A549 (cell line): ENCODE measurements around the gene SLC38A3. TPM values are rescaled to one million over a fixed set of nuclear protein-coding genes. Genes with fewer than 3 reads are reported as not detected.
A peak's percentile ranks its signal among the peaks of the same experiment; 100 is the strongest.

Experiments used
- ATAC-seq, 2 experiments: fragments of 200-7000 bp in 1 of 2; fragments of >200 bp in 1 of 2; cut with Nextera tagmentation in 1 of 2; cut with Tn5 transposase in 1 of 2; 3 replicates each; pipeline versions ENCODE4 v1.8.0 to v1.9.1; 2018 to 2020; ENCODE audit warnings: mild to moderate bottlenecking in 1 of 2, moderate library complexity in 1 of 2
- CTCF ChIA-PET: fragments of 300-600 bp; sonication (Branson Sonifier 250); formaldehyde crosslinking; extraction: SDS; loops from one replicate; lab custom pipeline; 2021; ENCODE audit warnings: antibody characterized with exemption, inconsistent platforms; lab: Yijun Ruan, JAX
- POLR2A ChIA-PET: fragments of 350-600 bp; formaldehyde crosslinking; extraction: SDS; loops from one replicate; lab custom pipeline; 2021; ENCODE audit warnings: antibody characterized with exemption, inconsistent platforms; lab: Yijun Ruan, JAX
- DNase-seq, 2 experiments: peaks; one replicate each; pipeline versions ENCODE4 v3.0.0 to v3.0.0-alpha.2; 2011 to 2016; ENCODE audit warnings: low read depth in 1 of 2, low spot score in 1 of 2
- FAIRE-seq: peaks from 2 replicates; lab custom pipeline; 2011; peaks lifted over from hg19 to GRCh38; lab: Jason Lieb, UNC
- H3K27ac ChIP-seq, 2 experiments: fragments of >200 bp; sonication (Bioruptor Twin); formaldehyde crosslinking; 3 replicates each; pipeline ENCODE4 v1.5.1; 2016 to 2017
- H3K4me1 ChIP-seq: fragments of >200 bp; sonication (Bioruptor Twin); formaldehyde crosslinking; 3 replicates; pipeline ENCODE4 v1.6.1; 2016
- H3K4me2 ChIP-seq: fragments of >200 bp; sonication (Bioruptor Twin); formaldehyde crosslinking; 3 replicates; pipeline ENCODE4 v1.6.1; 2016
- H3K4me3 ChIP-seq: fragments of >200 bp; sonication (Bioruptor Twin); formaldehyde crosslinking; 3 replicates; pipeline ENCODE4 v1.5.1; 2016
- H3K9me3 ChIP-seq: fragments of >200 bp; sonication (Bioruptor Twin); formaldehyde crosslinking; 3 replicates; pipeline ENCODE4 v1.6.1; 2016
- BHLHE40 ChIP-seq: IDR thresholded peaks from 2 replicates; pipeline ENCODE4 v1.6.1; 2012; ENCODE audit warnings: low read depth, low read length, inconsistent platforms
- CBX8 ChIP-seq: fragments of 200-600 bp; sonication (generic); IDR thresholded peaks from 2 replicates; pipeline ENCODE4 v1.6.1; 2016
- EHMT2 ChIP-seq: fragments of 200-600 bp; sonication (generic); IDR thresholded peaks from 2 replicates; pipeline ENCODE4 v1.6.1; 2016; ENCODE audit warnings: antibody characterized with exemption, low read depth, mild to moderate bottlenecking, moderate library complexity
- EP300 ChIP-seq, 2 experiments: fragments of >200 bp; sonication (Bioruptor Twin); formaldehyde crosslinking; IDR thresholded peaks; 2 replicates in 1 of 2; 3 replicates in 1 of 2; pipeline ENCODE4 v1.6.1; 2016 to 2017
- FOSB ChIP-seq: fragments of 250-450 bp; sonication (Bioruptor Pico); IDR thresholded peaks from 2 replicates; pipeline ENCODE4 v1.5.0; 2020; ENCODE audit warnings: mild to moderate bottlenecking, moderate library complexity
- FOSL2 ChIP-seq, 2 experiments: fragments of 450-650 bp in 1 of 2; fragments of >200 bp in 1 of 2; sonication (Bioruptor Twin) in 1 of 2; formaldehyde crosslinking; IDR thresholded peaks; 2 replicates each; pipeline versions ENCODE4 v1.5.0 to v1.6.1; 2016 to 2020; ENCODE audit warnings: mild to moderate bottlenecking in 1 of 2, moderate library complexity in 1 of 2
- FOXS1 ChIP-seq: fragments of 250-450 bp; sonication (Bioruptor Pico); IDR thresholded peaks from 2 replicates; pipeline ENCODE4 v1.5.0; 2020; ENCODE audit warnings: mild to moderate bottlenecking, moderate library complexity
- HDAC2 ChIP-seq: fragments of 200-600 bp; sonication (generic); IDR thresholded peaks from 2 replicates; pipeline ENCODE4 v1.6.1; 2016
- HEYL ChIP-seq: fragments of 250-450 bp; sonication (Bioruptor Pico); IDR thresholded peaks from 2 replicates; pipeline ENCODE4 v1.8.0; 2021; ENCODE audit warnings: mild to moderate bottlenecking, moderate library complexity
- HOXA7 ChIP-seq: fragments of 250-450 bp; sonication (Bioruptor Pico); IDR thresholded peaks from 2 replicates; pipeline ENCODE4 v1.5.0; 2020; ENCODE audit warnings: mild to moderate bottlenecking, moderate library complexity
- HOXB5 ChIP-seq: fragments of 250-450 bp; sonication (Bioruptor Pico); IDR thresholded peaks from 2 replicates; pipeline ENCODE4 v1.5.0; 2020; ENCODE audit warnings: mild to moderate bottlenecking, moderate library complexity
- JUNB ChIP-seq: fragments of >200 bp; sonication (Bioruptor Twin); formaldehyde crosslinking; IDR thresholded peaks from 2 replicates; pipeline ENCODE4 v1.6.1; 2016
- KDM5A ChIP-seq: fragments of 200-600 bp; sonication (generic); IDR thresholded peaks from 2 replicates; pipeline ENCODE4 v1.6.1; 2016; ENCODE audit warnings: antibody characterized with exemption, mild to moderate bottlenecking
- MAX ChIP-seq: IDR thresholded peaks from 2 replicates; pipeline ENCODE4 v1.6.1; 2012
- MAZ ChIP-seq: fragments of 150-350 bp; IDR thresholded peaks from 2 replicates; pipeline ENCODE4 v1.6.1; 2014; ENCODE audit warnings: antibody characterized with exemption, low read depth, low read length, borderline replicate concordance
- PBX3 ChIP-seq: IDR thresholded peaks from 2 replicates; pipeline ENCODE4 v1.6.1; 2012
- PHF8 ChIP-seq: fragments of 200-600 bp; sonication (generic); IDR thresholded peaks from 2 replicates; pipeline ENCODE4 v1.6.1; 2016; ENCODE audit warnings: low read depth, mild to moderate bottlenecking, antibody characterized with exemption, moderate library complexity, borderline replicate concordance
- POLR2A ChIP-seq: IDR thresholded peaks from 2 replicates; pipeline ENCODE4 v1.6.1; 2012; ENCODE audit warnings: mild to moderate bottlenecking, low read length
- POLR2AphosphoS2 ChIP-seq: conservative IDR thresholded peaks from 2 replicates; pipeline ENCODE4 v1.6.1; 2012; ENCODE audit warnings: low read length, improper control_type of control experiment, inconsistent platforms
- RCOR1 ChIP-seq: fragments of 150-350 bp; IDR thresholded peaks from 2 replicates; pipeline ENCODE4 v1.6.1; 2014; ENCODE audit warnings: antibody characterized with exemption, low read length, low read depth
- SMC3 ChIP-seq: fragments of >200 bp; sonication (Bioruptor Twin); formaldehyde crosslinking; IDR thresholded peaks from 3 replicates; pipeline ENCODE4 v1.6.1; 2018; ENCODE audit warnings: inconsistent platforms
- SREBF2 ChIP-seq: fragments of 450-650 bp; IDR thresholded peaks from 2 replicates; pipeline ENCODE4 v1.6.1; 2014; ENCODE audit warnings: mild to moderate bottlenecking, moderate library complexity
- WGBS: methylation state at CpG from one replicate; pipeline ENCODE4 v1.1.6; 2017; ENCODE audit errors: missing lambda C conversion rate; 5-methylcytosine and 5-hydroxymethylcytosine counted together
- polyA plus RNA-seq, 4 experiments: library from polyadenylated mRNA; depleted of rRNA in 3 of 4; stranded (reverse); fragments of >200 nt; fragmentation: RNase III in 1 of 4; extraction: RNeasy Plus Mini Kit Qiagen cat#74134 plus additional on column Dnase treatment in 1 of 4; gene quantifications; 2 replicates in 3 of 4; 3 replicates in 1 of 4; pipeline ENCODE4 v1.2.3, GENCODE V29; 2011 to 2017
- TF ChIP-seq, protein P1 (sequence below): fragments of 250-450 bp; sonication (Bioruptor Pico); IDR thresholded peaks from 2 replicates; pipeline ENCODE4 v1.5.0; 2021; ENCODE audit warnings: mild to moderate bottlenecking, moderate library complexity, borderline replicate concordance
- TF ChIP-seq, protein P2 (sequence below): fragments of >200 bp; sonication (Bioruptor Twin); formaldehyde crosslinking; IDR thresholded peaks from 2 replicates; pipeline ENCODE4 v1.6.1; 2016

Gene SLC38A3
- polyA plus RNA-seq, 2 of the 4 experiments (the other 2 are of a cell fraction) = 0.05 TPM; not detected in 1

DNA sequence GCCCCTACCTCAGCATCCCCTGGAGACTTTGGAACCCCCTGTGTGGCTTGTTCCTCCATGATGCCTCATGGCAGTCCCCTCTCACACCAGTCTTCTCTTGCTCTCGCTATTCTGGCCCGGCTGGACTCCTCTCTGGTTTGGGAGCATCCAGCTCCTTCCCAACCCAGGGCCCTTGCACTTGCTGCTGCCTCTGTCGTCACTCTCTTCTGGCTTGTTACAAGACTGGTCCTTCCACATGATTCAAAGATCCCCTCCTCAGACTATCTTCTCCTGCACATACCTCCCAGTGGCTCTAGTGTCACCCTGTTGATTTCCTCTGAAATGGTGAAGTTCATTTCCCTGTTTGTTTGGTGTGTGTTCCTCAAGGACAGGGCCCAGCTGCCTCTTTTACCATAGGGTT lies 24.4 kb downstream of the SLC38A3 start:
- H3K4me3 ChIP-seq = no peak overlapping the region
- H3K9me3 ChIP-seq = no peaks in the 10 kb centered on the region
- ChIA-PET CTCF (interaction anchor here (1.2 to 25.9 kb wide), 6 partner anchors 9 to 45 kb away, joined by 5 to 550 read pairs (median 56); partner anchors contain the start of genes GNAI2 and GNAT1), POLR2A (interaction anchor here (0.8 kb wide), 1 partner anchor 17 kb away, joined by 3 read pairs; no protein-coding TSS in a partner anchor)
- no peak overlapping the region for H3K4me2 ChIP-seq
- 98% methylated on average over 3 of the region's 3 CpGs for WGBS
- peaks cover 8% of the 10 kb centered on the region; the same call in 1 of the 3 replicates for H3K4me1 ChIP-seq
- DNase-seq = no peak
- no peak for FAIRE-seq
- TF ChIP-seq FOSB (no peak), SMC3 (no peak), FOXS1 (CRISPR knock-in tag) (no peak), PBX3 (no peak), SREBF2 (no peak), HOXB5 (no peak), JUNB (no peak), RCOR1 (no peak), CBX8 (no peak), POLR2A (no peak)
- TF ChIP-seq, protein P1, sequence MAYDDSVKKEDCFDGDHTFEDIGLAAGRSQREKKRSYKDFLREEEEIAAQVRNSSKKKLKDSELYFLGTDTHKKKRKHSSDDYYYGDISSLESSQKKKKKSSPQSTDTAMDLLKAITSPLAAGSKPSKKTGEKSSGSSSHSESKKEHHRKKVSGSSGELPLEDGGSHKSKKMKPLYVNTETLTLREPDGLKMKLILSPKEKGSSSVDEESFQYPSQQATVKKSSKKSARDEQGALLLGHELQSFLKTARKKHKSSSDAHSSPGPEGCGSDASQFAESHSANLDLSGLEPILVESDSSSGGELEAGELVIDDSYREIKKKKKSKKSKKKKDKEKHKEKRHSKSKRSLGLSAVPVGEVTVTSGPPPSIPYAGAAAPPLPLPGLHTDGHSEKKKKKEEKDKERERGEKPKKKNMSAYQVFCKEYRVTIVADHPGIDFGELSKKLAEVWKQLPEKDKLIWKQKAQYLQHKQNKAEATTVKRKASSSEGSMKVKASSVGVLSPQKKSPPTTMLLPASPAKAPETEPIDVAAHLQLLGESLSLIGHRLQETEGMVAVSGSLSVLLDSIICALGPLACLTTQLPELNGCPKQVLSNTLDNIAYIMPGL (CRISPR knock-in tag) = no peak
- TF ChIP-seq, protein P2, sequence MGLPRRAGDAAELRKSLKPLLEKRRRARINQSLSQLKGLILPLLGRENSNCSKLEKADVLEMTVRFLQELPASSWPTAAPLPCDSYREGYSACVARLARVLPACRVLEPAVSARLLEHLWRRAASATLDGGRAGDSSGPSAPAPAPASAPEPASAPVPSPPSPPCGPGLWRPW = no peak
- TF ChIP-seq, all 56 proteins: peak for 0
- H3K27ac ChIP-seq = 0 out of 6 replicates have a peak overlapping the region, but pooled peaks of 1 of the 2 experiments have one; percentile 26
- ATAC-seq = no peak

DNA sequence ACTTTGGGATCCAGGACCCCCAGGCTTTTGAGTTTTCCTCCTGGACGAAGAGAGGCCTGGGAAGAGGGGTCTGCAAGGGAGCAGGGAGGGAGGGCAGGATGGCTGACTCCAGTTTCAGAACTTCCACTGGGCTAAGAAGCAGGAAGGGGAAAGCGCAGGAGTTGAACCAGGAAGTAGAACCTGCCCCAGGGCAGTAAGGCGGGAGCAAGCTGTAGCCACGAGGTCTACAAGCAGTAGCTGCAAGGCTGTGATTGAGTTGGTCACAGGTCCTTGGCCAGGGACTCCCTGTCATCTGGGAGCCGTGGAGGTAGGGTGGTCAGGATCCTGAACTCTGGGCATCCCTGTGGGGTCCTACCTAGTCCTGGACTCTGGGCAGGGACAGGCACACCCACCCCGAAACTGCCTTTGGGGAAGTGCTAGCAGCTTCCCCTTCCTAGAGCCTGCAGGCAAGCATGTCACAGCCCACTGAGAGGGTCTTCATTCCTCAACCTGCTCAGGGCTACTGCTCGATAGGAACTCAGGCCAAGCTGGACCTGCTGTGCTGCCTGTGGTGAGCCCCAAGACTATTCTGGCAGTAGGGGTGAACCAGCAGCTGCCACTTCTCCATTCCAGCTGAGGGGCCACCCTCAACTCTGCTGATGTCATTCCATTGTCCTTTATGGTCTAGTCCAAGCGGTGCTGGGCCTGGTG lies 25.2 kb downstream of the SLC38A3 start:
- POLR2A ChIA-PET = interaction anchor here (0.8 kb wide), 1 partner anchor 16 kb away, joined by 3 read pairs; no protein-coding TSS in a partner anchor
- FAIRE-seq (no peak), ATAC-seq (no peak), DNase-seq (no peak)
- WGBS = 78% methylated on average over 6 of the region's 8 CpGs
- no peak for TF ChIP-seq MAX
- no peak overlapping the region for H3K27ac ChIP-seq
- H3K4me3 ChIP-seq = no peak overlapping the region
- H3K4me2 ChIP-seq = no peak overlapping the region
- H3K9me3 ChIP-seq = no peaks in the 10 kb centered on the region
- H3K4me1 ChIP-seq = peaks cover 11% of the 10 kb centered on the region; the same call in 2 of the 3 replicates
- CTCF ChIA-PET = interaction anchor here (2.1 to 25.9 kb wide), 5 partner anchors 8 to 43 kb away, joined by 9 to 550 read pairs (median 57); partner anchors contain the start of genes GNAI2 and GNAT1

- no peak for ATAC-seq
- no peak for TF ChIP-seq HEYL (CRISPR knock-in tag)
- no peak for TF ChIP-seq EP300 (IDR thresholded peaks at IDR 0.05)
- TF ChIP-seq BHLHE40 = no peak
- no peak for TF ChIP-seq MAX
- TF ChIP-seq KDM5A = no peak
- TF ChIP-seq JUNB = no peak
- no peak for TF ChIP-seq RCOR1
- no peak for TF ChIP-seq PHF8
- TF ChIP-seq POLR2AphosphoS2 = no peak
- TF ChIP-seq FOSB = no peak
- no peak for TF ChIP-seq EHMT2
- TF ChIP-seq FOXS1 (CRISPR knock-in tag) = no peak
- no peak for TF ChIP-seq FOSL2 (IDR thresholded peaks at IDR 0.05)
- no peak for TF ChIP-seq FOSL2 (CRISPR knock-in tag; IDR thresholded peaks at IDR 0.05)
- TF ChIP-seq HDAC2 = no peak
- TF ChIP-seq HOXA7 = no peak
- no peak for TF ChIP-seq MAZ
- DNase-seq = no peak
- Histone ChIP-seq H3K4me2 (no peak overlapping the region), H3K4me1 (peaks cover 12% of the 10 kb centered on the region; the same call in 2 of the 3 replicates), H3K27ac (no peak overlapping the region), H3K4me3 (no peak overlapping the region), H3K9me3 (no peaks in the 10 kb centered on the region)
- ChIA-PET POLR2A (no interaction called here), CTCF (interaction anchor here (2.1 to 25.9 kb wide), 4 partner anchors 21 to 43 kb away, joined by 9 to 550 read pairs (median 138); partner anchors contain the start of gene GNAT1)
- 67% methylated on average over 4 of the region's 4 CpGs for WGBS
- no peak for FAIRE-seq
Observed at GRCh38 chr3:50230794-50231125, 25.7 kb downstream of the SLC38A3 start.
